GM12801 (cell line): Measurements from ENCODE around the gene BEND7.

ENCODE experiments used
- TF ChIP-seq, protein P1 (sequence below): IDR thresholded peaks from one replicate; pipeline ENCODE4 v1.5.1; 2011; ENCODE audit warnings: control low read depth; ENCODE audit not compliant: insufficient read length; ENCODE audit errors: extremely low read depth

The BEND7 gene

GRCh38 chr10:13491747-13492360 is 37.0 kb downstream of the BEND7 start:
- TF ChIP-seq, protein P1, sequence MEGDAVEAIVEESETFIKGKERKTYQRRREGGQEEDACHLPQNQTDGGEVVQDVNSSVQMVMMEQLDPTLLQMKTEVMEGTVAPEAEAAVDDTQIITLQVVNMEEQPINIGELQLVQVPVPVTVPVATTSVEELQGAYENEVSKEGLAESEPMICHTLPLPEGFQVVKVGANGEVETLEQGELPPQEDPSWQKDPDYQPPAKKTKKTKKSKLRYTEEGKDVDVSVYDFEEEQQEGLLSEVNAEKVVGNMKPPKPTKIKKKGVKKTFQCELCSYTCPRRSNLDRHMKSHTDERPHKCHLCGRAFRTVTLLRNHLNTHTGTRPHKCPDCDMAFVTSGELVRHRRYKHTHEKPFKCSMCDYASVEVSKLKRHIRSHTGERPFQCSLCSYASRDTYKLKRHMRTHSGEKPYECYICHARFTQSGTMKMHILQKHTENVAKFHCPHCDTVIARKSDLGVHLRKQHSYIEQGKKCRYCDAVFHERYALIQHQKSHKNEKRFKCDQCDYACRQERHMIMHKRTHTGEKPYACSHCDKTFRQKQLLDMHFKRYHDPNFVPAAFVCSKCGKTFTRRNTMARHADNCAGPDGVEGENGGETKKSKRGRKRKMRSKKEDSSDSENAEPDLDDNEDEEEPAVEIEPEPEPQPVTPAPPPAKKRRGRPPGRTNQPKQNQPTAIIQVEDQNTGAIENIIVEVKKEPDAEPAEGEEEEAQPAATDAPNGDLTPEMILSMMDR: no peak

DNA sequence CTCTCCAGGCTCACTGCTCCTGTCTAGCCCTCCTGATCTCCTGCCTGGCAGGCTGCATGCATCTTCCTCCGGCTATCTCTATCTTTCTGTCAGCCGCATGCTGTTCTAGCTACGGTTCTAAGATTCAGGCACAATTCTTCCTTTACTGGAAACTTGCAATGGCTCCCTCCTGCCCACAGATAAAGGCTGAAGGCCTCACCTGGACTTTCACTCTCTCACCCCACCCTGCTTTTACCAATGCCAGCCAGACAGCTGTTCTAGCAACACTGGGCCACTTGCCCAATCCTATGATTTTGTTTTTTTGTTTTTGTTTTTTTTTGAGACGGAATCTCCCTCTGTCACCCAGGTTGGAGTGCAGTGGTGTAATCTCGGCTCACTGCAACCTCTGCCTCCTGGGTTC is 38.3 kb downstream of the BEND7 start:
- TF ChIP-seq, protein P1: no peak

DNA sequence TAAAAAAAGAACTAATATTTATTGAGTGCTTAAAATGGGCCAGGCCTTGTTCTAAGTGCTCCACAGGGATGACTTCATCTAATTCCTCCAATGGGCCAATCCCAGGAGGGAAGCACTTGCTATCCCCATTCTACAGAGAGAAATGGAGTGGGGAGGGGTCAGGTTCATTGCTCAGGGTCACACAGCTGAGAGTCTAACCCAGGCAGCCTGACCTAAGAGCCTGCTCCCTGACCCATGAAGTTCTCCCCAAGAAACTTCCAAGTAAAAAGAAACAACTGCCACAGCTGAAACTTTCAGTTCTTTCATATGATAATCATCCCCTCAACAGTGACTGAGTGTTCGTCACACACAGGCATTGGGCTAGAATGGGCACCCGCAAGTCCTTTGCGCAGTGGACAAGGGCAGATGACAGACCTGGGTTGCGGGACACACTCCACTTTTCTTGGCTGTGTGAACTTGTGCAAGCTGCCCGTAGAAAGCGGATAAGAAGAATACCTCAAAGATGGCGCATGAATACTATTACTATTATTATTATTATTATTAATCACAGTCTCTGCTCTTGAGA is 39.7 kb downstream of the BEND7 start:
- TF ChIP-seq, protein P1: no peak

- TF ChIP-seq, protein P1: no peak
Observed at GRCh38 chr10:13485623-13486022, 43.2 kb downstream of the BEND7 start.

DNA sequence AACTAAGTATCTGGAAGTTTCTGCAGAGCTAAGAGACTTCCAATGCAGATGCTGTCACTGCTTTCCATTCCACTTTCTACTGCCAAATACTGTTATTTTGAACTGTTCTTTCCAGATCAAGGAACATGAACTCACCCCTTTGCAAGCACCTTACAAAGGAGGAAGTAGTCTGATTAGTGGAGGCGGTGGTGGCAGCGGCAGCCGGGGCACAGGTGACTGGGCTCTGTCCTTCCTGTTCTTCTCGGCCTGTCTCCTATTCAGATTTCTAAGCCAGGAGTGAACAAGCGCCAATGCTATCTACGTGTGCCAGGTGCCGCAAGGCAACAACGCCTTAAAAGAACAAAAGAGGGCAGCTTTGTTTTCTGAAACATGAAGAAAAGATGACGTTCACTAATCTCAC is 44.9 kb downstream of the BEND7 start:
- TF ChIP-seq, protein P1: no peak

GRCh38 chr10:13483073-13483472 is 45.7 kb downstream of the BEND7 start:
- TF ChIP-seq, protein P1: no peak

DNA sequence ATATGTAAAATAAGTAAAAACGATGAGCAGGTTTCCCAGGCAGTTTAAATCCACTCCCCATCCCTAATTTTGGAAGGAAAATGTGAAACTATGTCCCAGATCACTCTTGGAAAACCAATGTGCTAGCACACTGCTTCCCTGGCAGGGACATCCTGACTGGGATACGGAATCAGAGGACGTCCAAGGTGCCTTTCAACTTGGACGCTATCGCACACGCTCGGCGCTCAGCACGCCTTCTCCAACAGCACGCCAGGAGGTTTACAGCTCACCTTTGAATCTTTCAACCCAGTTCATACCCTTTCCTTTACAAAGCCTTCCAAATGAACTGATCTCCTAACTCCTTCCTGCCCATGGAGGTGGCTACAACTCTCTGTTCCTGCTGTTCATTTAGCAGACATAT is 47.1 kb downstream of the BEND7 start:
- TF ChIP-seq, protein P1: no peak
